WTC11 (cell line): Measurements from ENCODE around the gene TEX11. TPM values are rescaled to one million over a fixed set of nuclear protein-coding genes. Genes with fewer than 3 reads are reported as not detected.
A peak's percentile ranks its signal among the peaks of the same experiment; 100 is the strongest.

ENCODE experiments used
- ATAC-seq: fragments of 200-7000 bp; cut with Tn5 transposase; 2 replicates; pipeline ENCODE4 v1.10.0; 2021; ENCODE audit warnings: mild to moderate bottlenecking, moderate library complexity
- CTCF ChIA-PET: fragments of 300-600 bp; sonication (Branson Sonifier 250); formaldehyde crosslinking; loops from one replicate; lab custom pipeline; 2021; ENCODE audit warnings: antibody characterized with exemption; lab: Charles Lee
- POLR2A ChIA-PET: fragments of 350-600 bp; sonication (Branson Sonifier 250); formaldehyde crosslinking; loops from one replicate; lab custom pipeline; 2021; ENCODE audit warnings: antibody characterized with exemption; lab: Charles Lee
- DNase-seq: peaks from one replicate; pipeline ENCODE4 v3.0.0; 2021; ENCODE audit warnings: low spot score
- H3K27ac Mint-ChIP-seq: 2 replicates; pipeline ENCODE4 v1.8.0; 2021; ENCODE audit warnings: mixed read lengths
- H3K27me3 Mint-ChIP-seq: 2 replicates; pipeline ENCODE4 v1.8.0; 2021; ENCODE audit warnings: low read depth, mild to moderate bottlenecking, moderate library complexity, mixed read lengths
- H3K36me3 Mint-ChIP-seq: 2 replicates; pipeline ENCODE4 v1.8.0; 2021; ENCODE audit warnings: mixed read lengths
- H3K4me1 Mint-ChIP-seq: 2 replicates; pipeline ENCODE4 v1.8.0; 2022; ENCODE audit warnings: mixed read lengths
- H3K4me3 Mint-ChIP-seq: 2 replicates; pipeline ENCODE4 v1.8.0; 2021; ENCODE audit warnings: mild to moderate bottlenecking, moderate library complexity, mixed read lengths
- H3K9me3 Mint-ChIP-seq: 2 replicates; pipeline ENCODE4 v1.8.0; 2021; ENCODE audit warnings: mixed read lengths
- AFF4 ChIP-seq: sonication (generic); formaldehyde crosslinking; IDR thresholded peaks from 2 replicates; pipeline ENCODE4 v1.8.1; 2023; ENCODE audit warnings: mild to moderate bottlenecking, missing genetic modification reagents, borderline replicate concordance
- ATF2 ChIP-seq: sonication (generic); formaldehyde crosslinking; IDR thresholded peaks from 2 replicates; pipeline ENCODE4 v1.8.1; 2022; ENCODE audit warnings: low read depth, missing genetic modification reagents, borderline replicate concordance
- E2F5 ChIP-seq: sonication (generic); formaldehyde crosslinking; IDR thresholded peaks from 2 replicates; pipeline ENCODE4 v1.8.1; 2022; ENCODE audit warnings: mild to moderate bottlenecking, moderate library complexity, missing genetic modification reagents
- ELF4 ChIP-seq: sonication (generic); formaldehyde crosslinking; IDR thresholded peaks from 2 replicates; pipeline ENCODE4 v1.8.1; 2022; ENCODE audit warnings: low read depth, mild to moderate bottlenecking, moderate library complexity, missing genetic modification reagents
- FOXP1 ChIP-seq: sonication (generic); formaldehyde crosslinking; IDR thresholded peaks from 2 replicates; pipeline ENCODE4 v1.8.0; 2022; ENCODE audit warnings: missing genetic modification reagents, mild to moderate bottlenecking, moderate library complexity, borderline replicate concordance
- FOXP4 ChIP-seq: sonication (generic); formaldehyde crosslinking; IDR thresholded peaks from 2 replicates; pipeline ENCODE4 v1.8.0; 2022; ENCODE audit warnings: mild to moderate bottlenecking, missing genetic modification reagents
- GRHL2 ChIP-seq: fragments of 250-450 bp; sonication (Bioruptor Pico); IDR thresholded peaks from 2 replicates; pipeline ENCODE4 v1.8.0; 2022; ENCODE audit warnings: mild to moderate bottlenecking, moderate library complexity; ENCODE audit not compliant: insufficient replicate concordance, severe bottlenecking
- HMGA2 ChIP-seq: fragments of 250-450 bp; sonication (Bioruptor Pico); IDR thresholded peaks from 2 replicates; pipeline ENCODE4 v1.4.0; 2021; ENCODE audit warnings: mild to moderate bottlenecking, moderate library complexity
- MXD4 ChIP-seq: fragments of 250-450 bp; sonication (Bioruptor Pico); IDR thresholded peaks from 2 replicates; pipeline ENCODE4 v1.8.0; 2021; ENCODE audit warnings: mild to moderate bottlenecking, moderate library complexity, borderline replicate concordance
- MYBL2 ChIP-seq: sonication (generic); formaldehyde crosslinking; IDR thresholded peaks from 2 replicates; pipeline ENCODE4 v1.8.1; 2023; ENCODE audit warnings: mild to moderate bottlenecking, moderate library complexity, missing genetic modification reagents
- PRDM15 ChIP-seq: sonication (generic); formaldehyde crosslinking; IDR thresholded peaks from 2 replicates; pipeline ENCODE4 v1.8.0; 2022; ENCODE audit warnings: missing genetic modification reagents
- ZMAT4 ChIP-seq: fragments of 250-450 bp; sonication (Bioruptor Pico); IDR thresholded peaks from 2 replicates; pipeline ENCODE4 v1.9.0; 2021; ENCODE audit warnings: mild to moderate bottlenecking
- ZNF121 ChIP-seq: sonication (generic); formaldehyde crosslinking; IDR thresholded peaks from 2 replicates; pipeline ENCODE4 v1.8.0; 2023; ENCODE audit warnings: missing genetic modification reagents
- ZNF138 ChIP-seq: sonication (generic); formaldehyde crosslinking; conservative IDR thresholded peaks from 2 replicates; pipeline ENCODE4 v1.8.1; 2022; ENCODE audit warnings: mild to moderate bottlenecking, moderate library complexity, missing genetic modification reagents
- ZNF219 ChIP-seq: sonication (generic); formaldehyde crosslinking; IDR thresholded peaks from 2 replicates; pipeline ENCODE4 v1.8.0; 2023; ENCODE audit warnings: missing genetic modification reagents, mild to moderate bottlenecking, borderline replicate concordance
- ZNF416 ChIP-seq: fragments of 250-450 bp; sonication (Bioruptor Pico); IDR thresholded peaks from 2 replicates; pipeline ENCODE4 v1.9.0; 2021; ENCODE audit warnings: mild to moderate bottlenecking, inconsistent platforms
- total RNA-seq: library from RNA; stranded (reverse); gene quantifications from 3 replicates; pipeline ENCODE4 v1.2.3, GENCODE V29; 2021

TEX11 gene
- total RNA-seq, 1 experiment from 2014 or later, result 0.31 TPM

- DNase-seq, result no peak
- CTCF ChIA-PET, result interaction anchor here (0.9 to 2.1 kb wide), 4 partner anchors 27 to 160 kb away, joined by 3 to 13 read pairs (median 4); no protein-coding TSS in a partner anchor
- TF ChIP-seq FOXP4 (no peak), ZMAT4 (CRISPR knock-in tag) (no peak), ATF2 (CRISPR knock-in tag) (no peak)
- peak; percentile 29 for ATAC-seq
- POLR2A ChIA-PET, result no interaction called here
- no peaks in the 10 kb centered on the region for H3K9me3 Mint-ChIP-seq
- H3K36me3 Mint-ChIP-seq, result peaks cover 19% of the 10 kb centered on the region
- no peak overlapping the region for H3K4me3 Mint-ChIP-seq
- H3K27me3 Mint-ChIP-seq, result no peaks in the 10 kb centered on the region; the same call in 1 of the 2 replicates
- peaks cover 32% of the 10 kb centered on the region for H3K4me1 Mint-ChIP-seq
- H3K27ac Mint-ChIP-seq, result peak overlapping the region; percentile 60; the same call in 1 of the 2 replicates
These were observed 403.6 kb downstream of the TEX11 start for GRCh38 chrX:70504772-70505450.

- Mint-ChIP-seq H3K27me3 (no peaks in the 10 kb centered on the region), H3K4me3 (no peak overlapping the region), H3K27ac (no peak overlapping the region), H3K4me1 (peaks cover 10% of the 10 kb centered on the region), H3K9me3 (no peaks in the 10 kb centered on the region), H3K36me3 (peaks cover 42% of the 10 kb centered on the region)
- ChIA-PET POLR2A (no interaction called here), CTCF (no interaction called here)
- TF ChIP-seq ELF4 (CRISPR knock-in tag) (no peak), HMGA2 (CRISPR knock-in tag) (no peak), ZNF138 (no peak), AFF4 (CRISPR knock-in tag) (no peak), ZNF219 (CRISPR knock-in tag) (no peak), ZNF416 (CRISPR knock-in tag) (no peak), E2F5 (CRISPR knock-in tag) (no peak), PRDM15 (no peak), MXD4 (CRISPR knock-in tag) (no peak), MYBL2 (no peak), GRHL2 (CRISPR knock-in tag) (no peak), ZNF121 (CRISPR knock-in tag) (no peak), ZMAT4 (CRISPR knock-in tag) (no peak), FOXP1 (CRISPR knock-in tag) (no peak)
- ATAC-seq (no peak), DNase-seq (no peak)
These were observed 407.7 kb downstream of the TEX11 start for GRCh38 chrX:70500826-70501225.
